ENCODE measurements around the gene NTNG1. TPM values are rescaled to one million over a fixed set of nuclear protein-coding genes. Genes with fewer than 3 reads are reported as not detected.

The NTNG1 gene
- total RNA-seq, 1 experiment from 2014 or later, result 4.4 TPM

GRCh38 chr1:107454791-107455190, 314.0 kb downstream of the NTNG1 start:
- DNase-seq (ENCODE audit: low spot score), result no peak

- no peak for DNase-seq (ENCODE audit: low spot score)
Observed at GRCh38 chr1:107457989-107458388, 317.1 kb downstream of the NTNG1 start.

GRCh38 chr1:107459204-107459904, 318.5 kb downstream of the NTNG1 start:
- DNase-seq (ENCODE audit: low spot score), result no peak

- DNase-seq (ENCODE audit: low spot score), result no peak
Observed at GRCh38 chr1:107460035-107460434, 319.2 kb downstream of the NTNG1 start.

- no peak for DNase-seq (ENCODE audit: low spot score)
Observed at GRCh38 chr1:107464827-107465226, 324.0 kb downstream of the NTNG1 start.

- no peak for DNase-seq (ENCODE audit: low spot score)
Observed at GRCh38 chr1:107467286-107467685, 326.4 kb downstream of the NTNG1 start.

- DNase-seq (ENCODE audit: low spot score), result no peak
Observed at GRCh38 chr1:107467811-107468210, 327.0 kb downstream of the NTNG1 start.

- no peak for DNase-seq (ENCODE audit: low spot score)
Observed at GRCh38 chr1:107473065-107473464, 332.2 kb downstream of the NTNG1 start.

GRCh38 chr1:107474877-107475612, 334.2 kb downstream of the NTNG1 start:
- no peak for DNase-seq (ENCODE audit: low spot score)

GRCh38 chr1:107477233-107477632, 336.4 kb downstream of the NTNG1 start:
- no peak for DNase-seq (ENCODE audit: low spot score)

- DNase-seq (ENCODE audit: low spot score), result no peak
Observed at GRCh38 chr1:107479865-107480350, 339.1 kb downstream of the NTNG1 start.

GRCh38 chr1:107480548-107481415, 339.9 kb downstream of the NTNG1 start:
- DNase-seq (ENCODE audit: low spot score), result no peak

- no peak for DNase-seq (ENCODE audit: low spot score)
Observed at GRCh38 chr1:107481756-107482384, 341.0 kb downstream of the NTNG1 start.

GRCh38 chr1:107483949-107484348, 343.1 kb downstream of the NTNG1 start:
- DNase-seq (ENCODE audit: low spot score), result no peak

GRCh38 chr1:107486349-107486748, 345.5 kb downstream of the NTNG1 start:
- DNase-seq (ENCODE audit: low spot score), result no peak

GRCh38 chr1:107487506-107487905, 346.7 kb downstream of the NTNG1 start:
- no peak for DNase-seq (ENCODE audit: low spot score)

GRCh38 chr1:107491582-107491981, 350.7 kb downstream of the NTNG1 start:
- DNase-seq (ENCODE audit: low spot score), result no peak

- DNase-seq (ENCODE audit: low spot score), result no peak
Observed at GRCh38 chr1:107493111-107493716, 352.4 kb downstream of the NTNG1 start.

GRCh38 chr1:107494061-107494460, 353.2 kb downstream of the NTNG1 start:
- DNase-seq (ENCODE audit: low spot score), result no peak

- no peak for DNase-seq (ENCODE audit: low spot score)
Observed at GRCh38 chr1:107496002-107496401, 355.2 kb downstream of the NTNG1 start.

GRCh38 chr1:107499139-107499744, 358.4 kb downstream of the NTNG1 start:
- DNase-seq (ENCODE audit: low spot score), result no peak
